Trophoblast cell (in vitro differentiated cells and primary cell): ENCODE results near the gene RPEL1.
"Not testable (repeated sequence)": the region's sequence is repeated elsewhere in the genome, so short reads cannot be mapped to it uniquely, and the experiment has no call there.

Experiments
- DNase-seq, 2 donors: peaks; one replicate each; pipeline ENCODE4 v3.0.0-alpha.2; 2016
- H2AFZ ChIP-seq: 2 replicates; pipeline ENCODE4 v1.6.1; 2013; ENCODE audit warnings: low read length, moderate library complexity, mild to moderate bottlenecking; ENCODE audit not compliant: insufficient read depth, poor library complexity
- H2AK5ac ChIP-seq: 2 replicates; pipeline ENCODE4 v1.6.1; 2013; ENCODE audit warnings: mild to moderate bottlenecking, low read length
- H2BK120ac ChIP-seq: 2 replicates; pipeline ENCODE4 v1.6.1; 2013; ENCODE audit warnings: low read length, mild to moderate bottlenecking, moderate library complexity; ENCODE audit not compliant: insufficient read depth, poor library complexity
- H2BK12ac ChIP-seq: 2 replicates; pipeline ENCODE4 v1.6.1; 2013; ENCODE audit warnings: mild to moderate bottlenecking, low read length, moderate library complexity
- H2BK5ac ChIP-seq: 2 replicates; pipeline ENCODE4 v1.6.1; 2013; ENCODE audit warnings: low read length, low read depth, moderate library complexity, mild to moderate bottlenecking; ENCODE audit not compliant: poor library complexity
- H3K14ac ChIP-seq: 2 replicates; pipeline ENCODE4 v1.6.1; 2013; ENCODE audit warnings: mild to moderate bottlenecking, low read length
- H3K18ac ChIP-seq: 2 replicates; pipeline ENCODE4 v1.6.1; 2013; ENCODE audit warnings: mild to moderate bottlenecking, low read length
- H3K23ac ChIP-seq: 2 replicates; pipeline ENCODE4 v1.6.1; 2013; ENCODE audit warnings: low read length
- H3K27ac ChIP-seq: 2 replicates; pipeline ENCODE4 v1.5.1; 2013; ENCODE audit warnings: low read depth, mild to moderate bottlenecking, inconsistent platforms, low read length, moderate library complexity
- H3K27me3 ChIP-seq: 2 replicates; pipeline ENCODE4 v1.6.1; 2013; ENCODE audit warnings: inconsistent platforms, mild to moderate bottlenecking, low read length, moderate library complexity; ENCODE audit not compliant: insufficient read depth
- H3K36me3 ChIP-seq, 2 experiments: 1 replicate in 1 of 2; 2 replicates in 1 of 2; pipeline ENCODE4 v1.6.1; 2013; ENCODE audit warnings: low read length in 2 of 2, mild to moderate bottlenecking in 2 of 2, moderate library complexity in 1 of 2; ENCODE audit not compliant: insufficient read depth in 2 of 2, control insufficient read depth in 1 of 2
- H3K4ac ChIP-seq: 2 replicates; pipeline ENCODE4 v1.6.1; 2013; ENCODE audit warnings: low read depth, mild to moderate bottlenecking, low read length, moderate library complexity
- H3K4me1 ChIP-seq, 2 experiments: 1 replicate in 1 of 2; 2 replicates in 1 of 2; pipeline ENCODE4 v1.6.1; 2013; ENCODE audit warnings: low read length in 2 of 2, mild to moderate bottlenecking in 2 of 2, moderate library complexity in 1 of 2; ENCODE audit not compliant: insufficient read depth in 2 of 2, control insufficient read depth in 1 of 2
- H3K4me2 ChIP-seq: 2 replicates; pipeline ENCODE4 v1.6.1; 2013; ENCODE audit warnings: inconsistent platforms, mild to moderate bottlenecking, low read length, moderate library complexity
- H3K4me3 ChIP-seq: 2 replicates; pipeline ENCODE4 v1.5.1; 2013; ENCODE audit warnings: mild to moderate bottlenecking, low read depth, low read length, inconsistent platforms
- H3K79me1 ChIP-seq: one replicate; pipeline ENCODE4 v1.6.1; 2013; ENCODE audit warnings: low read length
- H3K79me2 ChIP-seq: 2 replicates; pipeline ENCODE4 v1.6.1; 2013; ENCODE audit warnings: low read length, mild to moderate bottlenecking; ENCODE audit not compliant: control insufficient read depth, insufficient read depth, poor library complexity
- H3K9ac ChIP-seq: 2 replicates; pipeline ENCODE4 v1.6.1; 2013; ENCODE audit warnings: mild to moderate bottlenecking, low read length
- H3K9me3 ChIP-seq: 2 replicates; pipeline ENCODE4 v1.6.1; 2013; ENCODE audit warnings: low read depth, mild to moderate bottlenecking, control low read depth, inconsistent platforms, low read length; ENCODE audit not compliant: insufficient read depth
- H4K12ac ChIP-seq: 2 replicates; pipeline ENCODE4 v1.6.1; 2013; ENCODE audit warnings: low read depth, mild to moderate bottlenecking, low read length, moderate library complexity
- H4K8ac ChIP-seq: 2 replicates; pipeline ENCODE4 v1.6.1; 2013; ENCODE audit warnings: low read depth, mild to moderate bottlenecking, low read length, moderate library complexity
- H4K91ac ChIP-seq: one replicate; pipeline ENCODE4 v1.6.1; 2013; ENCODE audit warnings: low read depth, mild to moderate bottlenecking, low read length, moderate library complexity
- WGBS: extraction: QIAGEN DNeasy Blood & Tissue Kit; methylation state at CpG from one replicate; pipeline ENCODE4 v1.1.7; 2013; ENCODE audit warnings: missing lambda C conversion rate; ENCODE audit not compliant: insufficient read length, insufficient coverage; ENCODE audit errors: extremely low coverage; 5-methylcytosine and 5-hydroxymethylcytosine counted together

RPEL1 gene

DNA sequence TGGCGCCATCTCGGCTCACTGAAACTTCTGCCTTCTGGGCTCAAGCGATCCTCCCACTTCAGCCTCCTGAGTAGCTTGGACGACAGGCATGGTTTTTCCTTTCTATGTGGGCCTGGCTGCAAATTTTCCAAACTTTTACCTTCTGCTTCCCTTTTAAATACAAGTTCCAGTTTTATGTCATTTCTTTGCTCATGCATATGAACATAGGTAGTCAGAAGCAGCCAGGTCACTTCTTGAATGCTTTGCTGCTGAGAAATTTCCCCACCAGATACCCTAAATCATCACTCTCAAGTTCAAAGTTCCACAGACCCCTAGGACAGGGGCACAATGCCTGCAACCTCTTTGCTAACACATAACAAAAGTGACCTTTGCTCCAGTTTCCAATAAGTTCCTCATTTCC lies 21.6 kb upstream of the RPEL1 start:
- no peak overlapping the region for H3K27ac ChIP-seq
- no peak overlapping the region for H2AK5ac ChIP-seq
- H2AFZ ChIP-seq: no peak overlapping the region
- no CpG with 5 or more reads among the region's 4 CpGs for WGBS
- H3K79me1 ChIP-seq: no peaks in the 10 kb centered on the region
- H4K91ac ChIP-seq: no peak overlapping the region
- H3K36me3 ChIP-seq: peaks cover 0 to 3% of the 10 kb centered on the region in 2 experiments
- H4K12ac ChIP-seq: no peak overlapping the region
- peaks cover 0 to 2% of the 10 kb centered on the region in 2 experiments for H3K4me1 ChIP-seq
- no peak overlapping the region for H3K14ac ChIP-seq
- no peak overlapping the region for H3K4me2 ChIP-seq
- H4K8ac ChIP-seq: no peak overlapping the region
- DNase-seq: no peak
- peaks cover 9% of the 10 kb centered on the region for H3K9me3 ChIP-seq
- H3K79me2 ChIP-seq: no peaks in the 10 kb centered on the region
- H2BK5ac ChIP-seq: no peak overlapping the region
- H2BK120ac ChIP-seq: no peak overlapping the region
- H3K4me3 ChIP-seq: no peak overlapping the region
- H3K4ac ChIP-seq: no peak overlapping the region
- no peak overlapping the region for H3K18ac ChIP-seq
- H3K23ac ChIP-seq: no peak overlapping the region
- no peaks in the 10 kb centered on the region for H3K27me3 ChIP-seq
- no peak overlapping the region for H2BK12ac ChIP-seq
- no peak overlapping the region for H3K9ac ChIP-seq

DNA sequence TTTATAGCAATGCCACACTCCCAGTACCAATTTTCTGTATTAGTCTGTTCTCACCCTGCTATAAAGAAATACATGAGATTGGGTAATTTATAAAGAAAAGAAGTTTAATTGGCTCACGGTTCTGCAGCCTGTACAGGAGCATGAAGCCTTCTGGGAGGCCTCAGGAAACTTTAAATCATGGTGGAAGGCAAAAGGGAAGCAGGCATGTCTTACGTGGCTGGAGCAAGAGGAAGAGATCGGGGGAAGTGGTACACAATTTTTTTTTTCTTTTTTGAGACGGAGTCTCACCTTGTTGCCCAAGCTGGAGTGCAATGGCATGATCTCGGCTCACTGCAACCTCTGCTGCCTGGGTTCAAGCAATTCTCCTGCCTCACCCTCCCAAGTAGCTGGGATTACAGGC lies 21.0 kb upstream of the RPEL1 start:
- H3K14ac ChIP-seq: not testable (repeated sequence)

DNA sequence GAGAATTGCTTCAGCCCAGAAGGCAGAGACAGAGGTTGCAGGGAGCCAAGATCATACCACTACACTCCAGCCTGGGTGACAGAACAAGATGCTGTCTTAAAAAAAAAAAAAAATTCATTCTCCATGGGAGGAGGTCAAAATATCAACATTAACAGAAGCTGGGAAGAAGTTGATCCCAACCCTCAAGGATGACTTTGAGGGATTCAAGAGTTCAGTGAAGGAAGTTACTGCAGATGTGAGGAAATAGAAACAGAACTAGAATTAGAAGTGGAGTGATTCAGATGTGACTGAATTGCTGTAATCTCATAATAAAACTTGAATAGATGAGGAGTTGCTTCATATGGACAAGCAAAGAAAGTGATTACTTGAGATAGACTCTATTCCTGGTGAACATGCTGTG lies 19.7 kb upstream of the RPEL1 start:
- no peak overlapping the region for H4K12ac ChIP-seq
- peaks cover 4% of the 10 kb centered on the region for H3K79me2 ChIP-seq
- no peak overlapping the region for H2BK120ac ChIP-seq
- H3K27me3 ChIP-seq: no peaks in the 10 kb centered on the region
- H2BK5ac ChIP-seq: no peak overlapping the region
- no peak overlapping the region for H3K9ac ChIP-seq
- H3K4ac ChIP-seq: no peak overlapping the region
- peaks cover 10 to 12% of the 10 kb centered on the region in 2 experiments for H3K4me1 ChIP-seq
- peaks cover 9% of the 10 kb centered on the region for H3K9me3 ChIP-seq
- H2AFZ ChIP-seq: no peak overlapping the region
- H3K36me3 ChIP-seq: peaks cover 0 to 3% of the 10 kb centered on the region in 2 experiments
- H3K14ac ChIP-seq: no peak overlapping the region
- H4K8ac ChIP-seq: no peak overlapping the region
- no peak for DNase-seq
- H2AK5ac ChIP-seq: no peak overlapping the region
- H3K18ac ChIP-seq: no peak overlapping the region
- no peak overlapping the region for H3K4me2 ChIP-seq
- no peak overlapping the region for H3K4me3 ChIP-seq
- no peak overlapping the region for H4K91ac ChIP-seq
- peaks cover 10% of the 10 kb centered on the region for H3K79me1 ChIP-seq
- no peak overlapping the region for H3K23ac ChIP-seq
- H3K27ac ChIP-seq: no peak overlapping the region
- H2BK12ac ChIP-seq: no peak overlapping the region

More for the DNA sequence above, 21.0 kb upstream of the RPEL1 start:
- H3K4ac ChIP-seq, H2AFZ ChIP-seq, H4K12ac ChIP-seq, H3K4me3 ChIP-seq, H2AK5ac ChIP-seq, H3K23ac ChIP-seq, H3K36me3 ChIP-seq, DNase-seq, H2BK12ac ChIP-seq, H3K18ac ChIP-seq, H3K79me1 ChIP-seq, H3K9me3 ChIP-seq, H3K9ac ChIP-seq, H3K4me1 ChIP-seq, H4K91ac ChIP-seq, H3K27ac ChIP-seq, H3K79me2 ChIP-seq, H2BK5ac ChIP-seq, H3K27me3 ChIP-seq, H2BK120ac ChIP-seq, H4K8ac ChIP-seq, H3K4me2 ChIP-seq: not testable (repeated sequence)
- no CpG with 5 or more reads among the region's 5 CpGs for WGBS

GRCh38 chr10:103227416-103227815 lies 18.3 kb upstream of the RPEL1 start:
- H3K4me1 ChIP-seq: peaks cover 16 to 18% of the 10 kb centered on the region in 2 experiments
- no peak overlapping the region for H2BK12ac ChIP-seq

More at GRCh38 chr10:103227416-103227815, 18.3 kb upstream of the RPEL1 start:
- no peak overlapping the region for H3K4ac ChIP-seq
- no peak overlapping the region for H4K8ac ChIP-seq
- H3K4me2 ChIP-seq: no peak overlapping the region
- H3K79me2 ChIP-seq: peaks cover 4% of the 10 kb centered on the region
- peaks cover 9% of the 10 kb centered on the region for H3K9me3 ChIP-seq
- H3K23ac ChIP-seq: no peak overlapping the region
- H3K14ac ChIP-seq: no peak overlapping the region
- no peaks in the 10 kb centered on the region for H3K27me3 ChIP-seq
- H4K12ac ChIP-seq: no peak overlapping the region
- no peak overlapping the region for H3K9ac ChIP-seq
- WGBS: no CpG with 5 or more reads among the region's 1 CpG
- H3K36me3 ChIP-seq: peaks cover 0 to 3% of the 10 kb centered on the region in 2 experiments
- no peak for DNase-seq
- no peak overlapping the region for H3K4me3 ChIP-seq
- H2BK120ac ChIP-seq: no peak overlapping the region
- no peak overlapping the region for H3K18ac ChIP-seq
- no peak overlapping the region for H2AFZ ChIP-seq
- H3K79me1 ChIP-seq: peaks cover 17% of the 10 kb centered on the region
- no peak overlapping the region for H2BK5ac ChIP-seq
- no peak overlapping the region for H2AK5ac ChIP-seq
- no peak overlapping the region for H4K91ac ChIP-seq
- no peak overlapping the region for H3K27ac ChIP-seq
